Glomerular visceral epithelial cell (primary cell): ENCODE results near the gene TTC27.
A peak's percentile ranks its signal among the peaks of the same experiment; 100 is the strongest.

Experiments
- DNase-seq: peaks from one replicate; pipeline ENCODE4 v3.0.0-alpha.2; 2016; ENCODE audit errors: extremely low spot score

TTC27 gene

DNA sequence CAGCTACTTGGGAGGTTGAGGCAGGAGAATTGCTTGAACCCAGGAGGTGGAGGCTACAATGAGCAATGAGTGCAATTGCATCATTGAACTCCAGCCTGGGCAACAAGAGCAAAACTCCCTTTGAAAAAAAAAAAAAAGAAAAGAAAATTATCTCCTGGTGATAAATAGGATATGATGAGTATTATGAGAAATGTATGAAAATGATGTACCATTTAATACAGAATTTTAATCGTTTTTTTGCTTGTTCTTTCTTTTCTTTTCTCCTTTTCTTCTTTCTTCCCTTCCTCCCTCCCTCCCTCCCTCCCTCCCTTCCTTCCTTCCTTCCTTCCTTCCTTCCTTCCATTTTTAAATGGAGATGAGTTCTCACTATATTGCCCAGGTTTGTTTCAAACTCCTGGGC is 40.4 kb downstream of the TTC27 start:
- no peak for DNase-seq

DNA sequence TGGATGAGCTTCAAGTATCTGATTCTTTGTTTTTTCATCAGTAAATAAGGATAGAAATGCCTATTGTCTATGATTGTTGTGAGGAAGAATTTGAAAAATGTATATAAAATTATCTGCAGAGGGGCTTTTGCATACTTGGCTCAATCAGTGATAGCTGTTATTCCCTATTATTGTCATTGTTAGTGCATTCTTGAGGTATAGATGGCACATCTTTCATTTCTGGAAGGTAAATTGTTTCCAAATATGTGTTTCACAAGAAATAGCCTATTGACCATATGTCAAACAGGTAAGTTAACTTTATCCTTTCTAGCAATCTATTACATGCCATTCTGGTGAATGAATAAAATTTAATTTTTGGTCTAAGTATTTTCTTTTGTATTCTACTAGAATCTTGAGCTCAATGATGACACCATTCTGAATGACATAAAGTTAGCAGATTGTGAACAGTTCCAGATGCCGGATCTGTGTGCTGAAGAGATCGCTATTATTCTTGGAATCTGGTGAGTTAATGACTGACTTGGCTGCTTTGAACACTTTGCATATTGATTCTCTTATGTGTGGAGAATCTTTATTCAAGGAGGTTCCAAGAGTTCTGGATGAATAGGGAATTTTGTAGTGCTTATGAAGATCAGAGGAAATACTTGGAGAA is 44.2 kb downstream of the TTC27 start:
- no peak for DNase-seq

DNA sequence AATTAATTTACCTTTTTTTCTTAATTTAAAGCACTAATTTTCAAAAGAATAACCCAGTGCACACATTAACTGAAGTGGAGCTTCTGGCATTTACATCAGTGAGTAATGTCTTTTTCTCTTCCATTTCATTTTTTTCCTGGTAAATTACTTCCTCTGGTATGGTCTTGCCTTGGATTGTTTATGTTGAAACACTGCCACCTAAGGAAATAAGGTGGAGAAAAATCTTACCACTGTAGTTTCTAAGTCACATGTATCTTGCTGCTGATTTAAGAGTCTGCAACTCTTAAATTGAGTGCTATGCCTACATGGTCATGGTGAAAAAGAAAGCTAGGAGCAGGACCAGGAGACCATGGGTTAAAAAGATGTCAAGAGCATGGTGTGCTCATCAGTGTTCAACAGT is 51.0 kb downstream of the TTC27 start:
- peak; percentile 2 for DNase-seq

DNA sequence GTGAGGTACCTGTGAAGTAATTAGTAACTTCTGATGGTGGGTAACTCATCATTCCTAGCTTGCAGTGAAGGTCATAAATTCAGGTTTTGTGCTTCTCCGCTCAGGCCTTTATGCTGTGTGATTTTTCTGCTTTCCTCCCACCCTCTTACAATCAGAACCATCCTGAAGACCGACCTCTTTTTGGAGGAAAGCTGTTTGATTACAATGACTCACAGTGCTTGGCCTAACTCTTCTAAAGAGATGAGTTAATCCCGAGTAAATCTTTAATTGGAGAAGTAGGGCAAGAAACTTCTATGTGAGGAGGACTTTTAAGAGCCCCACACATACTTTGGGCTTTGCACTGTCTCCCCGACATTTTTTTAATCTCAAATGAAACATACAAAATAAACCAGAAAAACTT is 53.1 kb downstream of the TTC27 start:
- no peak for DNase-seq

DNA sequence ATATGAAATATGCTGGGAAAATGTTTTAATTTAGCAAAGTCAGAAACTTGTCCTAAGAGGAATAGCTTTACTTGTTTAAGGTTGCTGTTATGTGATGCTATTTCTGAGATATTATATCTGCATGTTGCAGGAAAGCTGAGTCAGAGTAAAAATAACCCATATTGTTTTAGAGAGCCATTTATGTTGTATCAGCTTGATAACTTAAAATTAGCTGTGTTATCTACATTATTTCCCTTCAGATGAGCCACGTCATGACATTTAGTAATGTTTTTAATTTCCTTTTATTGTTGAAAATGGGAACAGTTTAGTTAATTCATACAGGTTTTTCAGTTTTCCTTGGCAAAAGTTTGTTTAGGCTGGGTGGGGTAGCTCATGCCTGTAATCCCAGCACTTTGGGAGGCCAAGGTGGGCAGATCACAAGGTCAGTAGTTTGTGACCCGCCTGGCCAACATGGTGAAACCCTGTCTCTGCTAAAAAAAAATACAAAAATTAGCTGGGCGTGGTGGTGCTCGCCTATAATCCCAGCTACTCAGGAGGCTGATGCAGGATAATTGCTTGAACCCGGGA is 55.8 kb downstream of the TTC27 start:
- no peak for DNase-seq

DNA sequence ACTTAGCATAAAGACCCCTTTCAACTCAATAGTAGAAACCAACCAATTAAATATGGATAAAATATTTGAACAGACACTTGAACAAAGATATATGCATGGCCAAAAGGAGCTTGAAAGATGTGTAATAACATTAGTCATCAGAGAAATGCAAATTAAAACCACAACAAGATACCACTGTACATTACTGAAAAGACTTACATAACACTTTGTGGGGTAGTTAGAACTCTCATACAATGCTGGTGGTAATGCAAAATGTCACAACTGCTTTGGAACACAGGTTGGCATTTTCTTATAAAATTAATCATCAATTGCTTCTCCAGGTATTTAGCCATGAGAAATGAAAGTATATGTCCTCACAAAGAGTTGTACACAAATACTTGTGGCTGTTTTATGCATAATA is 60.7 kb downstream of the TTC27 start:
- DNase-seq = peak; percentile 8

DNA sequence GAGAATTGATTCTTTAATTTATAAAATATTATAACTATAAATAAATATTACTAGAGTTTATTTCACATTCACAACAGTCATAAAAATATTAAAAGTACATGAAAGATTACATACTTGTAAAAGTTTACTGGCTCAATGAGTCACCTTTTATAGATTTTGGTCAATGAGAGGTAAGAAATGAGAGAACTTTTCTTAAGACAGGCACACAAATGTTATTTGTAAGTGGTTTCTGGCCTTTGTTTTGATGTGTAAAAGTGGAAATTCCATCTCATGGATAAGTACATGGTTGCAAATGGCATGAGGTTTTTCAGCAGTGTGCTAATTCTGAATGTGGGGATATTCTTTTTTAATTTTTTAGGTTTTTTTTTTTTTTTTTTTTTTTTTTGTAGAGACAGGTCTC is 63.8 kb downstream of the TTC27 start:
- no peak for DNase-seq

DNA sequence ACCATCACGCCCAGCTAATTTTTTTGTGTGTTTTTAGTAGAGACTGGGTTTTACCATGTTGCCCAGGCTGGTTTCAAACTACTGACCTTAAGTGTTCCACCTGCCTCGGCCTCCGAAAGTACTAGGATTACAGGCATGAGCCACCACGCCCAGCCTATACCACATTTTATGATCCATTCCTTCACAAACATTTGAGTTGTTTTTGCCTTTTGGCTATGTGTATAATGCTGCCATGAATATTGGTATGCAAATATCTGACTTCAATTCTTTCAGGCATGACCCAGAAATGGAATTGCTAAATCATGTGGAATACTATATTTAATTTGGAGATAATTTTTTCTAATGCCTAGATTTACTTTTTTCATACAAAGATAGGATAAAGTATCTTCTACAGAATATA is 68.6 kb downstream of the TTC27 start:
- no peak for DNase-seq

DNA sequence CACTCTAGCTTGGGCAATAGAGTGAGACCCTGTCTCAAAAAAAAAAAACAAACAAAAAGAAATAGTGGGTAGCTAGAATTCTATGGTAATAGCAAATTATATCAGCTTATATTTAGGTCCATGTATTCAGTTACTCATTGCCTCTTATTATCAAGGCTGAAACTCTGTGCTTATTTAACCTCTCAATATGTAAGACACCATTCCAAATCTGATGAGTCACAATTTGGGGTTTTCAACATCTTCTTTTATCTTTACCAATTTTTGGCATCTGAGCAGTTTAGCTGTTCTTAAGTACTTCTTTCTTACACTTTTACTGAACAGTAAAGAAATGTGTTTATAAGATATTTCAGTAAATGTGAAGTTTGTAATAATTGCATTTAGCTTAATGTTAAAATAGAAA is 69.3 kb downstream of the TTC27 start:
- DNase-seq = peak; percentile 1

DNA sequence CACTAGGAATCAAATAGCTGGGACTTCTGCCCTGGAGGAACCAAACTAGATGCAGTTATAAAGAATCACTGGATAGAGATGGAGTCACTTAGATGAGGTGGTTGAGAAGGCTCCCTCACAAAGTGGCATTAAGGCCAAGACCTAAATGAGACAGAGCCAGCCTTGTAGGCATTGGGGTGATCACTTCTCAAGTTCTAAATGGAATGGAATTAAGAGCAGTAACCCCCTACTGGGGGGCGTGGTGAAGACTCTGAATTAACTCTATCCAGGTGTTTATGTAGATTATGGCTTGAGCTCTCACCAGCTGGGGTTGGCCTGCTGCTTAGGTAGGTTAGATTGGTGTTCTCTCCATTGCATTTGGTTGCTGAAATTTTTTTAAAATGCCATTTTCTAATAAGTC is 71.3 kb downstream of the TTC27 start:
- DNase-seq = no peak

DNA sequence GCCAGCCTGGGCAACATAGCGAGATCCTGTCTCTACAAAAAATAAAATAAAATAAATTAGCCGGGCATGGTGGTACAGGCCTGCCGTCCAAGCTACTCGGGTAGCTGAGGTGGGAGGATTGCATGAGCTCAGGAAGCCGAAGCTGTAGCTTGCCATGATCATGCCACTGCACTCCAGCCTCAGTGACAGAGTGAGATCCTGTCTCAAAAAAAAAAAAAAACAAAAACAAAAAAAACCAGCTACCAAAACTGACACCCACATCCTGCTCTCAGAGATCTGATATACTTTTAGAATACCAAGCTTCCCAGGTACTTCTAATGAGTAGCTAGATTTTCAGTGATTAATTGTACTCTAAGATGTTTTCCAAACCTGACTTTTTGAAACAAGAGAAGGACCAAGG is 74.0 kb downstream of the TTC27 start:
- no peak for DNase-seq

DNA sequence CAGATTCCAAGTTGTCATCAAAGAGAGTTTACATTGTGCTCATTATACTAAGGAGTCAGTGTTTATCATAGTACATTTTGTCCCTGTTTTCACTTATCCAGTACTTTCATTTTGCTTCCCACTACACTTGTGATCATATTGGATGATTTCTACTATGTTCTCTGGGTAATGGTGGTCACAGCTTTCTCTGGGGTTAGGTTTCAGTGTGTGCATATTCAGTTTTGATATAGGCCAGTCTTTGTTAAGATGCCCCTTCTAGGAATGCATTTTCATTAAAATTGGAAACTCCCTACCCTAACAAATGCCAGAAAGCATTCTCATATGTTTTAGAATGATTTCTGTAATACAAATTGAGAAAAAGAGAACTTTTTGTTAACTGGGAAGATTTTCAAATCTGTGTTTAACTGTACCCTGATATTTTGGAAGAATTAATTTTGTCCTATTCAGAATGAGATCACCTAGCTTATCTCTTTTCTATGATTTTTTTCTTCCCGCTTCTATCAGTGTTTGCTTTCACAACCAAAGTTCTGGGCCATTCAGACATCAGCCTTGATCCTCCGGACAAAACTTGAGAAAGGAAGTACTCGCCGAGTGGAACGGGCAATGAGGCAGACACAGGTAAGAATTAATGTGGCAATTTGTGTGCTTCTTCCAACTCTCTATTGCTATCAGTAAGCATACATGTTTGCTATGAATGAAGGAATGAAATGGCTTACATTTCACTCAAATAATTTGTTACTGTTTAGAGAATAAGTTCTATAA is 74.6 kb downstream of the TTC27 start:
- no peak for DNase-seq

DNA sequence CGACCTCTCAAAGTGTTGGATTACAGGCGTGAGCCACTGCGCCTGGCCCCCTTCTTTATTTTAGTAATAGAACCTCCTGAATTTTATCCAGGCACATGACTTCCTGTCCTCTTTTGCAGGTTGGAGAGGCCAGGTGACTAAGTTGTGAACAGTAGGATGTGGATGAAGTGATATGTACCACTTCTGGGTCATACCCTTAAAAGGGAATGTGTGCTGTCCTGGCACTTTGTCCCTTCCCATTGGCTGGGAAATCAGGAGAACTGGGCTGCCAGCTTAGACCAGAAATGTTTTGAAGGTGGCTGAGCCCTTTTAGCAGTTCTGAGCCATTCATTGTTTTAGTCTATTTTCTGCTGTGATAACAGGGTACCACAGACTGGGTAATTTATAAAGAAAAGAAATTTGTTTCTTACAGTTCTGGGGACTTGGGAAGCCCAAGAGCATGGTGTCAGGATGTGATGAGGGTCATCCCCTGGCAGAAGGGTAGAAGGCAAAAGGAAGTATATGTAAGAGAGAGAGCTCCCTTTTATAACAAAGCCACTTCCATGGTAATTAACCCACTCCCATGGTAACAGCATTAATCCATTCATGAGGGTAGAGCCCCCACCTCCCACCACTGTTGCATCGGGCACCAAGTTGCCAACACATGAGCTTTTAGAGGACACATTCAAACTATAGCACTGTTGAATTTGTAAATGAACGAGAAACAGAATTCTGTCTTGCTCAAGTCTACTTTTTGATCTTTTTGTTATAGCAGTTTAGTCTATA is 79.1 kb downstream of the TTC27 start:
- DNase-seq = no peak

DNA sequence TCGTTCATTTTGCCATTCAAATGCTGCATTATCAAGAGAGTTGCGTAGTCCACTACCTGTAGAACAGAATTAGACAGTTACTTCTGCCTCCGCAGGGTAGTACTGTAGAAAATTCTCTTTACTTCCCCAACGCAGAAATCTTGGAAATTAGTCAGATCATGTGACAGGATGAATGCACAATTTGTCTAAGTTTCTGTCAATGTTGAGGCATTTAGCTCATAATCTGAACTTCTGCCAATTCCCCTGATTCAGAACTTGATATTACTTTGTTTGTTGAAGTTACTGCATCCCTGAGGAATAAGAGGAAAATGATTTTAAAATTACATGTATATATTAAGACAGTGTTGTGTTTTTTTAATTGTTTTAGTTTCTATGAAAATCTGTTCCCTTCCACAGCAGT is 83.4 kb downstream of the TTC27 start:
- peak; percentile 4 for DNase-seq

DNA sequence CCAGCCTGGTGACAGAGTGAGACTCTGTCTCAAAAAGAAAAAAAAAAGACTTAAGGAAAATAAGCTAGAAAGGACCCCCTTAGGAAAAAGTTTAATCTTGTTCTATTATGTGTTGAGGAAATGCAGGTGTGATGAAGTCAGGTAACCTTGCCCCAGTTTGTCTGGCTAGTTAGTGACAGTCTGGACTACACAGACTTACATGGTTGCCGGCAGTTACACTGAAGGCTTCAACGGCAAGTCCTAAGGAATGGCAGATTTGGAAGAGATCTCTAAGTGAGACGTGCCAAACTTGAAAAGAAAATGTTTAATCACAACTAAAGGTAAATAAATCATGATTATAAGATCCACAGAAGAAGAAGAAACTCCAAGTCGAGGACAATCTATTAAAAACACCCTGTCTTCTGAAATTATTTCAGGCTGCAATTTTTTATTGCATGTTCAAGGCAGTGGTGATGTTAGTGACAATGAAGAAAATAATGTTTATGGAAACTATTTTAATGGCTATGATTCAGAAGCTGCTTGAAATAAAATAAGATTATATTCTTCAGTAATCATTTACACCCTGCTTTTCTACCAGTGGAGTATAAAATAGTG is 84.2 kb downstream of the TTC27 start:
- no peak for DNase-seq

DNA sequence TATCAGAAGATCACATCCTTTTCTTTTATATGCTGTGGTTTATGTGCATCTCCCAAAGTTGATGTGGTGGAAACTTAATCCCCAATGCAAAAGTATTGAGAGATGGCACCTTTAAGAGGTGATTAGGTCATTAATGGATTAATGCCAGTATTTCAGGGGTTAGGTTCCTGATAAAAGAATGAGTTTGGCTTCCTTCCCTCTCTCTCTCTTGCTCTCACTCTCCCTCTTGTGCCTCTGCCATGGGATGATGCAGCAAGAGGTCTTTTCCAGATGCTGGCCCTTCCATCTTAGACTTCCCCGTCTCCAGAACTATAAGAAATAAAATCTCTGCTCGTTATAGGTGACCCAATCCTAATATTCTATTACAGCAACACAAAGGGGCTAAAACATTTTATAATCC is 85.0 kb downstream of the TTC27 start:
- no peak for DNase-seq

DNA sequence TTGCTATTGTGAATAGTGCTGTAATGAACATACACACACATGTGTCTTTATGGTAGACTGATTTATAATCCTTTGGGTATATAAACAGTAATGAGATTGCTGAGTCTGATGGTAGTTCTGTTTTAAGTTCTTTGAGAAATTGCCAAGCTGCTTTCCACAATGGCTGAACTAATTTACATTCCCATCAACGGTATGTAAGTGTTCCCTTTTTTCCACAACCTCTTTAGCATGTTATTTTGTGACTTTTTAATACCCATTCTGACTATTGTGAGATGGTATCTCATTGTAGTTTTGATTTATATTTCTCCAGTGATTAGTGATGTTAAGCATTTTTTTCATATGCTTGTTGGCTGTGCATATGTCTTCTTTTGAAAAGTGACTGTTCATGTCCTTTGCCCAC is 86.7 kb downstream of the TTC27 start:
- DNase-seq = no peak

DNA sequence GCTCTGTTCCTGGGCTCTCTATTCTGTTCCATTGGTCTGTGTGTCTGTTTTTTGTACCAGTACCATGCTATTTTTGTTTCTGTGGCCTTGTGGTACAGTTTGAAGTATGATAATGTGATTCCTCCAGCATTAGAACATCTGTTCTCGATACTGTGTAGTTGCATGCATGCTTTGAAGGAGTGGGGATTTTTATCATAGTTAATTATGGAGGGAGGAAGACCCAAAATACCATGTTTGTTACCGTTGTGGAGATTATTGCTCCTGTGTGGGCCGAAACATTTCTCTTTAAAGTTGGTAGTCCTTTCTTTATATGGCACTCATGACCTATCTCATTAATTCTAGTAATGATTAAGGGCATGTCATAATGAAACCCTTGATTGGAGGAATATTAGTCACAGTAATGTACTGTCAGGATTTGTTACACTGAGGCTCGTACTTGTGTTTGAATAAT is 87.6 kb downstream of the TTC27 start:
- no peak for DNase-seq

DNA sequence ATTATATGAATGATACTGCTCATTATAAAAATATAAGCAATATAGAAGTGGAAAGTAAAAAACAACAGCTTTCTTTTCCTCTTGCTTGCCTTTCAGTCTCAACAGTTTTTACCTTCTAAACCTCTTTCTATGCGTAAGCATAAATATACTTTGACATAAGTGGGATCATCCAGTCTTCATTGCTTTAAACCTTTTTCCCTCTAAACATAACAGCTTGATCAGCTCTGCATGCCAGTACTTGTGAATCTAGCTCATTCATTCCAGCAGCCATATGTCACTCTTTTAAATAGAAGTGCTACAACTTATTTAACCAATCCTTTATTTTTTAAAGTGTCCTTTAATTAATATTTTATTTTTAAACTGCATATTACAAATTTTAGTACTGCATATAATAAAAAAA is 88.1 kb downstream of the TTC27 start:
- no peak for DNase-seq

DNA sequence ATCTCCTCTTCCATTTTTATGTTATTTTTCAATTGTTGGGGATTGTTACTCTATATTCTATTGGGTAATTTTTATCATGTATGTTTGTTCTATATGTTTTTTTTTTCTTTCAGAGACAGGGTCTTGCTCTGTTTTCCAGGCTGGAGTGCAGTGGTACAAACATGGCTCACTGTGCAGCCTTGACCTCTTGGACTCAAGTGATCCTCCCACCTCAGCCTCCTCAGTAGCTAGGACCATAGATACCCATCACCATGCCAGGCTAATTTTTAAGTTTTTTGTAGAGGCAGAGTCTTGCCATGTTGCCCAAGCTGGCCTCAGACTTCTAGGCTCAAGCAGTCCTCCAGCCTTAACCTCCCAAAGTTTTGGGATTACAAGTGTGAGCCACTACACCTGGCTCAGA is 88.7 kb downstream of the TTC27 start:
- DNase-seq = no peak

DNA sequence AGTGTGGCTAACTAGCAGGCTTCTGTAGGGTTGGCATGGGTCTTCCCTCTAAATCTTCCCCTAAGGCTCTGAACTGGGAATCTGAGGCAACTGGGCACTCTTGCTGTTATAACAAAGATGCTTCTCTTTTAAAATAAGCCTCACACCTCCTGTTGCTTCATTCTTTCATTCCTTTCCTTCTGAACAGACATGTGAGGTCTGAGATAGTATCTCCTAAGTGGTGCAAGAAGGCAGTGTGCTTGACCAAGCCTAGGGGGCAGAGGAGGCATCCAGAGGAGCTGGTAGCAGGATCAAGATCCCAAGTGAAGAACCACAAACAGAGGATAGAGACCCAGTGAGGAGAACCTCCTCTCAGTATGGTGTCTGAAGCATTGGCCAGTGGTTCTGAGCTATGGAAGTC is 90.9 kb downstream of the TTC27 start:
- no peak for DNase-seq

DNA sequence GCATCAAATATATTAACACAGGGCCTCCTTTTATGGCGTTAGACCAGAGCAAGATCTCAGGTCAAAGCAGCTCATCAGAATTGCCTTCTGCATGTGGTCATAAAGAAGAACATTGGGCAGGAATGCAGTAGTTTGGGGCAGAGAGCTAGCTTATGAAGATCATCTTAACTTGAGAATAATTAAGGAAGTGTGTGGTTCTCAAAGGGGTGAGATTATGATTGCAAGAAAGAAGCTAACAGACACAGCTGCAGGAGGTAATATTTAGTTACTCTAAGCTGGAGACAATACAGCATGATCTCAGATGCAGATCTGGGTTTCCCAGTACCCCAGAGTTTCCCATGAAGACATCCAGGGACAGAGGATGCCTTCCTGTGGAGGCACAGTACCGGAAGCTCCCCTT is 91.6 kb downstream of the TTC27 start:
- no peak for DNase-seq
